ENCODE results near the gene MED13L. TPM values are rescaled to one million over a fixed set of nuclear protein-coding genes. Genes with fewer than 3 reads are reported as not detected.
A peak's percentile ranks its signal among the peaks of the same experiment; 100 is the strongest.

Gene MED13L
- total RNA-seq, 1 experiment from 2014 or later: 80.5 TPM

GRCh38 chr12:116018282-116018681 lies 259.2 kb downstream of the MED13L start:
- DNase-seq (ENCODE audit: low spot score) (no peak), ATAC-seq (no peak)
- Mint-ChIP-seq H3K36me3 (peaks cover 20% of the 10 kb centered on the region), H3K9me3 (no peaks in the 10 kb centered on the region), H3K27ac (no peak overlapping the region), H3K27me3 (ENCODE audit: low read depth) (no peaks in the 10 kb centered on the region), H3K4me1 (peaks cover 7% of the 10 kb centered on the region), H3K4me3 (no peak overlapping the region)
- ChIA-PET POLR2A (no interaction called here), CTCF (no interaction called here)
- TF ChIP-seq ATF3 (CRISPR knock-in tag; conservative IDR thresholded peaks at IDR 0.05): no peak
- TF ChIP-seq PRRX2 (CRISPR knock-in tag; IDR thresholded peaks at IDR 0.05): no peak
- no peak for TF ChIP-seq FOXP1 (CRISPR knock-in tag; IDR thresholded peaks at IDR 0.05; ENCODE audit: borderline replicate concordance)
- no peak for TF ChIP-seq SP1 (CRISPR knock-in tag; conservative IDR thresholded peaks at IDR 0.05)
- TF ChIP-seq HMGA2 (CRISPR knock-in tag; IDR thresholded peaks at IDR 0.05): no peak
- no peak for TF ChIP-seq KAT7 (CRISPR knock-in tag; IDR thresholded peaks at IDR 0.05; ENCODE audit: borderline replicate concordance)
- no peak for TF ChIP-seq ZNF423 (CRISPR knock-in tag; IDR thresholded peaks at IDR 0.05)

GRCh38 chr12:116015525-116015924 lies 262.0 kb downstream of the MED13L start:
- H3K4me3 Mint-ChIP-seq: no peak overlapping the region
- no peaks in the 10 kb centered on the region for H3K9me3 Mint-ChIP-seq
- DNase-seq (ENCODE audit: low spot score): no peak
- ATAC-seq: peak; percentile 48
- peaks cover 18% of the 10 kb centered on the region for H3K36me3 Mint-ChIP-seq
- CTCF ChIA-PET: interaction anchor here (0.7 to 1.4 kb wide), 10 partner anchors 13 to 251 kb away, joined by 3 to 10 read pairs (median 4); no protein-coding TSS in a partner anchor
- TF ChIP-seq ZNF317 (CRISPR knock-in tag; IDR thresholded peaks at IDR 0.05; ENCODE audit: borderline replicate concordance, low read depth) (no peak), HMGA2 (CRISPR knock-in tag; IDR thresholded peaks at IDR 0.05) (no peak)
- peaks cover 9% of the 10 kb centered on the region for H3K4me1 Mint-ChIP-seq
- no peak overlapping the region for H3K27ac Mint-ChIP-seq
- no peaks in the 10 kb centered on the region for H3K27me3 Mint-ChIP-seq (ENCODE audit: low read depth)
- POLR2A ChIA-PET: interaction anchor here (0.7 kb wide), 1 partner anchor 120 kb away, joined by 3 read pairs; no protein-coding TSS in a partner anchor

GRCh38 chr12:116012757-116013156 lies 264.7 kb downstream of the MED13L start:
- Mint-ChIP-seq H3K4me1 (peaks cover 9% of the 10 kb centered on the region), H3K27me3 (ENCODE audit: low read depth) (no peaks in the 10 kb centered on the region), H3K36me3 (peaks cover 27% of the 10 kb centered on the region), H3K27ac (no peak overlapping the region), H3K9me3 (no peaks in the 10 kb centered on the region), H3K4me3 (no peak overlapping the region)
- ChIA-PET CTCF (interaction anchor here (2.0 kb wide), 1 partner anchor 30 kb away, joined by 4 read pairs; no protein-coding TSS in a partner anchor), POLR2A (no interaction called here)
- ATAC-seq (no peak), DNase-seq (ENCODE audit: low spot score) (no peak)
- TF ChIP-seq NR1H2 (CRISPR knock-in tag; IDR thresholded peaks at IDR 0.05): no peak
- TF ChIP-seq USF1 (CRISPR knock-in tag; IDR thresholded peaks at IDR 0.05): no peak
- TF ChIP-seq SP1 (CRISPR knock-in tag; conservative IDR thresholded peaks at IDR 0.05): no peak
- no peak for TF ChIP-seq MAX (CRISPR knock-in tag; IDR thresholded peaks at IDR 0.05)
- TF ChIP-seq ZNF532 (CRISPR knock-in tag; IDR thresholded peaks at IDR 0.05; ENCODE audit: borderline replicate concordance): no peak
- TF ChIP-seq ZBTB21 (CRISPR knock-in tag; IDR thresholded peaks at IDR 0.05; ENCODE audit: borderline replicate concordance): no peak
- no peak for TF ChIP-seq ATF2 (CRISPR knock-in tag; IDR thresholded peaks at IDR 0.05; ENCODE audit: borderline replicate concordance, low read depth)
- TF ChIP-seq KAT7 (CRISPR knock-in tag; IDR thresholded peaks at IDR 0.05; ENCODE audit: borderline replicate concordance): no peak
- TF ChIP-seq ELF4 (CRISPR knock-in tag; IDR thresholded peaks at IDR 0.05; ENCODE audit: low read depth): no peak
- no peak for TF ChIP-seq PRDM15 (CRISPR knock-in tag; IDR thresholded peaks at IDR 0.05)
- TF ChIP-seq E2F4 (CRISPR knock-in tag; IDR thresholded peaks at IDR 0.05; ENCODE audit: borderline replicate concordance, low read depth): no peak
- no peak for TF ChIP-seq NR2C2 (CRISPR knock-in tag; IDR thresholded peaks at IDR 0.05)
- TF ChIP-seq MXD4 (CRISPR knock-in tag; IDR thresholded peaks at IDR 0.05; ENCODE audit: borderline replicate concordance): no peak
- TF ChIP-seq ETV6 (CRISPR knock-in tag; IDR thresholded peaks at IDR 0.05): no peak

Measured in WTC11 (cell line).